GM12872 (cell line): ENCODE data around the gene GNB1L.

Experiments
- TF ChIP-seq, protein P1 (sequence below): IDR thresholded peaks from 3 replicates; pipeline ENCODE4 v1.5.1; 2011; ENCODE audit warnings: low read depth, mild to moderate bottlenecking, low read length, moderate library complexity; ENCODE audit not compliant: insufficient read depth

GNB1L gene

DNA sequence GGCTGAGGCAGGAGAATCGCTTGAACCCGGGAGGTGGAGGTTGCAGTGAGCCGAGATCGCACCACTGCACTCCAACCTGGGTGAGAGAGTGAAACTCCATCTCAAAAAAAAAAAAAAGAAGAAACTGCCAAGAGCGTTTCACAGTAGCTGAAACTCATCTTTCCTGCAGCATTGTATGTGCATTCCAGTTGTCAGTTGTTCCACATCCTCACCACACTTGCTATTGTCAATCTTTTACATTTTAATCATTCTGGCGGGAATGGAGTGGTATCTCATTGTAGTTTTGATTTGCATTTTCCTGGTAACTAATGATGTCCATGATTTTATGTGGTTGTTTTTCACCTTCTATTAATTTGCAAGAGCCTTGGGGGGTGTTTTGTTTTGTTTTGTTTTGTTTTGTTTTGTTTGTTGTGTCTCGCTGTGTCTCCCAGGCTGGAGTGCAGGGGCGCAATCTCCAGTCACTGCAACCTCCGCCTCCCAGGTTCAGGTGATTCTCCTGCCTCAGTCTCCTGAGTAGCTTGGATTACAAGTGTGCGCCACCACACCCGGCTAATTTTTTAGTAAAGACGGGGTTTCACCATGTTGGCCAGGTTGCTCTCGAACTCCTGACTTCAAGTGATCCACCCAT, 8.1 kb upstream of the GNB1L start:
- TF ChIP-seq, protein P1, sequence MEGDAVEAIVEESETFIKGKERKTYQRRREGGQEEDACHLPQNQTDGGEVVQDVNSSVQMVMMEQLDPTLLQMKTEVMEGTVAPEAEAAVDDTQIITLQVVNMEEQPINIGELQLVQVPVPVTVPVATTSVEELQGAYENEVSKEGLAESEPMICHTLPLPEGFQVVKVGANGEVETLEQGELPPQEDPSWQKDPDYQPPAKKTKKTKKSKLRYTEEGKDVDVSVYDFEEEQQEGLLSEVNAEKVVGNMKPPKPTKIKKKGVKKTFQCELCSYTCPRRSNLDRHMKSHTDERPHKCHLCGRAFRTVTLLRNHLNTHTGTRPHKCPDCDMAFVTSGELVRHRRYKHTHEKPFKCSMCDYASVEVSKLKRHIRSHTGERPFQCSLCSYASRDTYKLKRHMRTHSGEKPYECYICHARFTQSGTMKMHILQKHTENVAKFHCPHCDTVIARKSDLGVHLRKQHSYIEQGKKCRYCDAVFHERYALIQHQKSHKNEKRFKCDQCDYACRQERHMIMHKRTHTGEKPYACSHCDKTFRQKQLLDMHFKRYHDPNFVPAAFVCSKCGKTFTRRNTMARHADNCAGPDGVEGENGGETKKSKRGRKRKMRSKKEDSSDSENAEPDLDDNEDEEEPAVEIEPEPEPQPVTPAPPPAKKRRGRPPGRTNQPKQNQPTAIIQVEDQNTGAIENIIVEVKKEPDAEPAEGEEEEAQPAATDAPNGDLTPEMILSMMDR, result no peak

DNA sequence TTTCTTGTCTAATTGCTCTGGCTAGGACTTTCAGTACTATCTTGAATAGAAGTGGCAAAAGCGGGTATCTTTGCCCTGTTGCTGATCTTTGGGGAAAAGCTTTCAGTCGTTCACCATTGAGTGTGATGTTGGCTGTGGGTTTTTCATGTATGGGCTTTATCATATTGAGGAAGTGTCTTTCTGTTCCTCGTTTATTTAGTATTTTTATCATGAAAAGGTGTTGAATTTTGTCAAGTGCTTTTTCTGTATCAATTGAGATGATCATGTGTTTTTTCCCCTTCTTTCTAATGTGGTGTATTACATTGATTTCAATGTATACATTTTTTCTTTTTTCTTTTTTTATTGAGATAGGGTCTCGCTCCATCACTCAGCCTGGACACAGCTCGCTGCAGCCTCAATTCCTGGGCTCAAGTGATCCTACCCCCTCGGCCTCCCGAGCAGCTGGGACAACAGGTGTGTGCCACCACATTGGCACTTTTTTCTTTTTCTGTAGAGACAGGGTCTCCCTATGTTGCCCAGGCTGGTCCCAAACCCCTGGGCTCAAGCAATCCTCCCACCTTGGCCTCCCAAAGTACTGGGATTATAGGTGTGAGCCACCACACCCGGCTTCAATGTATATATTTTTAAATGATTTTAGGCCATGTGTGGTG, 5.3 kb upstream of the GNB1L start:
- TF ChIP-seq, protein P1, result no peak

DNA sequence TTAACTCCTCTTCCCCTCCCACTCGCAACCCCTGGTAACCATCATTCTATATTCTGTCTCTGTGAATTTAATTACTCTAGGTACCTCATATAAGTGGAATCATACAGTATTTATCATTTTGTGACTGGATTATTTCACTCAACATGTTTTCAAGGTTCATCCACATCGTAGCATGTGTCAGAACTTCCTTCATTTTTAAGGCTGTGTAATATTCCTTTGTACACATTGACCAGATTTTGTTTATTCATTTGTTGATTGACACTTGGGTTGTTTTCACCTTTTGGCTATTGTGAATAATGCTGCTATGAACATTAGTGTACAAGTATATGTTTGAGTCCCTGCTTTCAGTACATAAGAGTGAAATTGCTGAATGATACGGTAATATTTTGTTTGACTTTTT, 2.7 kb upstream of the GNB1L start:
- TF ChIP-seq, protein P1, result no peak

DNA sequence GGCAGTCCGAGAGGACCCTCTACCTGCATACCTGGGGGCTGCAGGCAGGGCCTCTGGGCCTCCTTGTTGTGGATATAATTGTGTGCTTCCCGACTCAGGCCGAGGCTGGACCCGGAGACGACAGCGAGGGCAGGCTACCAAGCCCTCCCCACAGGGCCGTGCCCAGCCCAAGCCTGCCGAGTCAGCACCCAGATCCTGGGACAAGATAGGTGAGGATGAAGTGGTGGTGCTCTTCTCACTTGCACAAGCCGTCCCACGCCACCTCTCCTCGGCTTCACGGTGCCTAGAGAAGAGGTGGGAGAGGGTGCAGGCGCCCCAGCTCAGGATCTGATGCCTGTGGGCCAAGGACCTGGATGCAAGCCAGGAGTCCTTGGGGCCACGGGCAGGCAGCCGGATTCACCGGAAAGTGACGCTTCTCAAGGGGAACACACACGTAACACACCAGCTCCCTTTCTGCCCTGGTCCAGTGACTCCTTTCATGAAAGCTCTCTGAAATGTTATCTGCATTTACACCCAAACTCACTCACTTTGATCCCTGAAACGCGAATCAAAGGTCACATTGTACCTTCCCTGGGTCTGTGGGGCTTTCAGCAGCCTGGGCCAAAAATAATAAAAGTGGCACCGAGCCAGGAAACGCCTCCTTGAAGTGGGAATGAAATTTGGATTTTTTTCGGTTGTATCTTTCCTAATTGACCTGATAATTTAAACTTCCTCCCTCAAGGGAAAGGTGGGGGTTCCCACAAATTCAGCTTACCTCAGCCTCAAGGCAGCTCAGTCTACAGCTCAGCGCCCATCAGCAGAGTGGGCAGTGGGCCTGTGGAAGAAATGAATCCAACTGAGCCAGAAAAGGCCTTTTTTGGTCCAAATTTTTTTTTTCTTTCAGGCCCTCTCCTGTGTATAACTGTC, 1.1 kb upstream of the GNB1L start:
- TF ChIP-seq, protein P1, result no peak

GRCh38 chr22:19853879-19854777, 546 bp downstream of the GNB1L start:
- TF ChIP-seq, protein P1, result no peak

DNA sequence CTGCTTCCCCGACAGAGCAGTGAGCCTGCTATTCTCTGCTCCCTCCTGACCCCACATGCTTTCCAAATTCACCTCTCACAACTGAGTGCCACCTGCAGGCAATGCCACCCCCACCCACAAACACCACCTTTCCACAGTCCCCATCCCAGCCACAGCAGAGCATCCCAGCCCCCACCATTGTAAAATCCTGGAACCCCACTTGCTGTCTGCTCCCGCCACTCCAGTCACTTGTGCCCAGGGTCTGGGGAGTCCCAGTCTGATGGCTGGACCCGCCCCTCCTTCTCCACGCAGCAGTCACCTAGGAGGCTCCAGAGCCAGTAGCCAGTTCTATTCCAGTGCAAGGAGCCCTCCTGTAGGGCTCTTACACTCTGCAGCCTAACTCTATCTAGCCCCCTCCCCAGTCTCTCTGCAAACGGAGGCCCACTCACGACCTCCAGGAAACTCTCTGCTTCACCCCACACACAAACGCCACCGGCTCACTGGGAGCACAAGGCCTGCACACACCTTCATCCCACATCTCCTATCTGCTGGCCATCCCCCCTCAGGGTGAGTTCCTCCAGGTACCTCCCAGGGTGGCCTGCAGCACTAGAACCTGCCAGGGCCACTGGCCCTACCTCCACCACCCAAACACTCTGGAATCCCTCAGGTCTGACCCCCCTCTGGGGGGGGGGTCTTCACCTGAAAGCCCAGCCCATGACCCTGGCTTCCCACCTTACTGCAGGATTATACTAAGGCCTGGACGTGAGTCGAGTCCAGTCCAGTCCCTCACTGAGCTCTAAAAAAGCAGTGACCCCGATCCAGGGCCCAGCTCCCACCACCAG, 1.4 kb downstream of the GNB1L start:
- TF ChIP-seq, protein P1, result no peak
